Stimulated activated CD4-positive, alpha-beta T cell treated with anti-CD3 and anti-CD28 coated beads, Interleukin-12 subunit alpha, Interleukin-12 subunit beta, amount 100 ng/mL, for 4 hours (primary cell): Measurements from ENCODE around the gene CPN2.

Source experiments
- DNase-seq: peaks from one replicate; pipeline ENCODE4 v3.0.0-alpha.2; 2020

Gene CPN2

GRCh38 chr3:194351080-194351672, at the start of gene CPN2:
Gene CPN2 (minus strand): TSS chr3:194351328. CDS start chr3:194342702, 8,626 bp downstream.
- no peak for DNase-seq

- no peak for DNase-seq
Observed at GRCh38 chr3:194399874-194400411, 48.8 kb upstream of the CPN2 start.

GRCh38 chr3:194399166-194399565, 48.0 kb upstream of the CPN2 start, which contains the start of gene GP5:
Gene GP5 (minus strand): TSS chr3:194399266. CDS start chr3:194398282, 984 bp downstream.
- DNase-seq: no peak

- DNase-seq: peak; percentile 25
Observed at GRCh38 chr3:194397757-194398312, 46.7 kb upstream of the CPN2 start.

GRCh38 chr3:194396859-194397756, 46.0 kb upstream of the CPN2 start:
- peak; percentile 23 for DNase-seq

- DNase-seq: no peak
Observed at GRCh38 chr3:194396539-194396858, 45.4 kb upstream of the CPN2 start.

DNA sequence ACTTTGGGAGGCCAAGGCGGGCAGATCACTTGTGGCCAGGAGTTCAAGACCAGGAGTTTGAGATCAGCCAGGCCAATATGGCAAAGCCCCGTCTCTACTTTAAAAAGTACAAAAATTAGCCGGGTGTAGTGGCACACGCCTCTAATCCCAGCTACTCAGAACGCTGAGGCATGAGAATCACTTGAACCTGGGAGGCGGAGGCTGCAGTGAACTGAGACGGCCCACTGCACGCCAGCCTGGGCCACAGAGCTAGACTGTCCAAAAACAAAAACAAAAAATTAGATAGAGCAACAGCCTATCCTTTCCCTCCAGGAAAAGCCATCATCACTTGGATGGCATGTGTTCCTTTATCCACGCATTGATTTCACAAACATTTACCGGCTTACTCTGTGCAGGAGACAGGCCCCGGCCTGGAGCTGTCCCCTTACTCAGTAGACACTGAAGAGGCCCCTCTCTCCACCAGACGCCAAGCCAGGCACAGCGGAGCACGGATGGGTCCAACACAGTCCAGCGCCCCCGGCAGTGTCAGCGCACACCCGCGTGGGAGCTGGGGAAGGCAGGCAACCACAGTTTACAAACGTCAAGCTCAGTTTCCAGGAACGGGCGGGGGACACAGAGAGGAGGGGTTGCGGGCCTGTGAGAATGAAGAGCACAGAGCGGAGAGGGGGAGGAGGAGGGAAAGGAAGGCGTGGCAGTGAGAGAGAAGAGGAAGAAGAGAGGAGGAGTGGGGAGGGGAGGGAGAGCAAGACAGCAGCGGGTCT, 44.8 kb upstream of the CPN2 start:
- DNase-seq: peak; percentile 40

- DNase-seq: no peak
Observed at GRCh38 chr3:194395212-194395611, 44.1 kb upstream of the CPN2 start.

DNA sequence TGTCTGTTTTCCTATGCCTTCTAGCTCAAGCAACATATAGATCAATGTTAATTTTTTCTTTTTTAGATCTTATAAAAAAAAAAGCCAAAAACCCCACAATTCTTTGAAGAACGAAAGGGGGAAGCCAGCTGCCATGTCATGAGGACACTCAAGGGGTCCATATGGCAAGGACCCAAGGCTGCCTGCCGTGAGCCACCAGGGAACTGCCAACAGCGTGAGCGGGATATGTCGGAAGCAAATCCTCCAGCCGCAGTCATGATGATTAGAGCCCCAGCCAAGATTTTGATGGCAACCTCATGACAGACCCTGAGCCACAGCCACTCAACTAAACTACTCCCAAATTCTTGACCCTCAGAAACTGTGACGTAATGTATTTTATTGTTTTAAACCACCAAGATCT, 41.4 kb upstream of the CPN2 start:
- no peak for DNase-seq

- DNase-seq: no peak
Observed at GRCh38 chr3:194390835-194391234, 39.7 kb upstream of the CPN2 start.

DNA sequence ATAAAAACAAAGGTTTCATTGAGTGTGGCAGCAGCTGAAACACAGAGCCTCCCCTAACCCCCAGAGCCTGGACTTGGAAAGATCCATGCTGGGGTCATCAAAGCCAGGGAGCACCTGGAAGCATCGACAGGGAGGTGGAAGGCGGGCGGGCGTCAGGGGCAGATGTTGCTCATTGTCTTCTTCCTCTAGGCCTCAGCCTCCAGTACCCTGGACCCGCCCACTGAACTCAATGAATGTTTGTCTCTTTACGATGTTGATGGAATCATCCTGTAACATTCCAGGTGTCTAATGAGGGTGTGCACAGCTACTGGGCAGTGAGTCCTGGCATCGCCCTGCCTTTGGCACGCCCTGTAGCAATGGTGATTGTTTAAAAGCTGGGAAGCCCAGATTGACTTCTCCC, 38.1 kb upstream of the CPN2 start:
- no peak for DNase-seq

GRCh38 chr3:194387926-194388418, 36.8 kb upstream of the CPN2 start:
- no peak for DNase-seq

- DNase-seq: no peak
Observed at GRCh38 chr3:194387276-194387675, 36.1 kb upstream of the CPN2 start.

DNA sequence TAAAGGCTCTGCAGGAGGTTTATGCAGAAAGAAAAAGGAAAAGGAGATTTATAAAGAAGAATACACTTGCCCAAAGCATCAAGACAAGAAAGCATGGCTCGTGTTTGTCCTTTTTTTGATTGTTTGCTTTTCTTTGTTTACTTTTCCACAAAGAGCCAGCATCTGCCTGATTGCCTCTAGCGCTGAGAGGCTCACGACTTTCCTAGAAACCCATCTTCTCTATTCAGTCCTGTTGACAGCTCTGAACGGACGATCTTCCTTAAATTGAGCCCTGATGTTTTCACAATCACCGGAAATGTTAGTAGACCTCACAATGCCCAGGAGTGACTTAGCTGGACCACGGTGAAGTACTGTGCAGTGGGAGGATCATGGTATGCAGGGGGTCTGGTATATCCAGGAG, 35.5 kb upstream of the CPN2 start:
- DNase-seq: no peak

DNA sequence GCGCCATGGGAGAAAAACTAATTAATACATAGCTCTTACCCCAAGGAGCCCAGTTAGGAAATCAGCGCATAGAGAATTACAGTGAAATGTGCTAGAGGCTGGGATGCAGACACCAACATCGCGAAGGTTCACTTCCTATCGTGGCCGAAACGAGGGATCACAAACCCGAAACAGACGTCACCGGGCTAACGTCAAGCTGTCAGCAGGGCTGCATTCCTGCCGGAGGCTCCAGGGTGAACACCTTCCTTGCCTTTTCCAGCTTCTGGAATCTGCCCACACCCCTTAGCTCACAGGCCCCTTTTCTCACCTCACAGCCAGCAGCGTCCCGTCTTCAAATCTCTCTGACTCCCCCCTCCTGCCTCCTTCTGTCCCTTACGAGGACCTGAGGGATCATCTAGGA, 34.9 kb upstream of the CPN2 start:
- DNase-seq: no peak

DNA sequence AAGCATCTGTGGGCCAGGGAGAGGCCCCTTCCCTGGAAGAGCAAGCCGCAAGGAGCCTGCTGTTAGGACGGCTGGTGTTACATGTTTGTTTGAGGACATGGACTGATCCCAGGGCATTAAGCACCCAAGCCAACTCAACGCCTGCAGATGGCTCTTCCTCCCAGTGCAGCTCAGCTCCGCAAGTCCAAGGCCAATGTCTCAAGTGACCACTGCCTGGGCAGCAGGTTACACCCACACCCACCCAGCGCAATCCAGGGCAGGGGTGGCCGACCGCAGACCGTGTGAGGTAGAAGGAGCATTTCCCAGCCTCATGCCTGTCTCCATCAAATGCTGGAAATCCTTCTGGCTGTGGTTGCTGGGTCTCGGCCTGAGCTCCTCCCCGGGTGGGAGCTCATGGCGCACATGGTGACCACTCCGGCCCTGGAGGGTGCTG, 33.5 kb upstream of the CPN2 start:
- no peak for DNase-seq

DNA sequence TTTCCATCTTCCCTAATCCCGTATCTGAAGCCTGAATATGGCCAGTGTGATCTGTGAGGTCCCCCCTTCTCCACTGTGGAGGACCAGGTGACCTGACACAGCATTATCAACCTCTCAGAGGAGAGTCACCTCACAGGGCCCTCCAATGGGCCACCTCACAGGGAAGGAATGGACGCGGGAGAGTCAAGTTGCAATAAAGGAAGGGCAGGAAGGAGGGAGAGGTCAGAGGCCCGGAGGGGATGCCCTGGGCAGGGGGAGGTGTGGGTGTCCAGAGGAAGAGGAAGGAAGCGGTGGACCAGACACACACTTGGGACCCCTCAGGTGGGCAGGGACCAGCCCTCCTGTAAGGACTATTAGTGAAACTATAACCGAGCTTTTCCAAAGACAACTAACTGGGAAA, 33.0 kb upstream of the CPN2 start:
- no peak for DNase-seq

- no peak for DNase-seq
Observed at GRCh38 chr3:194383276-194383940, 32.3 kb upstream of the CPN2 start.

GRCh38 chr3:194382892-194383223, 31.7 kb upstream of the CPN2 start:
- DNase-seq: no peak

DNA sequence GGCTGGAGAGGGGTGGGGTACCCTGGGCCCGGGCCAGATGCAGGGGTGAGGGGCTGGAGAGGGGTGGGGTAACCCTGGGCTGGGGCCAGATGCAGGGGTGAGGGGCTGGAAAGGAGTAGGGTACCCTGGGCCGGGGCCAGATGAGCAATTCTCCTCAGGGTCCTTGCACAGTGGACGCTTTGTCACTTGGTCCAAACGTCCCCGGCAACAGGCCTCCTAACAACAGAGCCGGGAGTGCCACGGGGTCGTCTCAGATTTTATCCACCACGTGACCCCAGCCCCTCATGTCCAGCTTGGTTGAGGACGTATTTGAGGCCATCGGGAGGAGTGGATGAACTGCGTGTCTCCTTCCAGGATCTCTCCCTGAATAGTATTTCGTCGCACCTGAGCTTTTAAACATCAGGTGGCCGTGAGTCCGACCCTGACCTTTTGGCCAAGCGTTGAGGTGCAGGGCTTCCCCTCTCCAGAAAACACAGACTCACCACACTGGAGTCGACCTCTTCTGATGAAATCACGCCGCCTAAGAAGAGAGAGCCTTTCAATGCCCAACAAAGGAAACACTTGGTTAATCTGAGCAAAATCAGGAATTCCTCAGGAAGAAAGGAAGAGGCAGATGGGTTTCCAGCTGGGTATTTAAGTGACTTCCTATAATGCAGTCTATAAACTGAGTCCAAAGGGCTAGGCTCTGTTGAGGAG, 31.2 kb upstream of the CPN2 start:
- DNase-seq: no peak

DNA sequence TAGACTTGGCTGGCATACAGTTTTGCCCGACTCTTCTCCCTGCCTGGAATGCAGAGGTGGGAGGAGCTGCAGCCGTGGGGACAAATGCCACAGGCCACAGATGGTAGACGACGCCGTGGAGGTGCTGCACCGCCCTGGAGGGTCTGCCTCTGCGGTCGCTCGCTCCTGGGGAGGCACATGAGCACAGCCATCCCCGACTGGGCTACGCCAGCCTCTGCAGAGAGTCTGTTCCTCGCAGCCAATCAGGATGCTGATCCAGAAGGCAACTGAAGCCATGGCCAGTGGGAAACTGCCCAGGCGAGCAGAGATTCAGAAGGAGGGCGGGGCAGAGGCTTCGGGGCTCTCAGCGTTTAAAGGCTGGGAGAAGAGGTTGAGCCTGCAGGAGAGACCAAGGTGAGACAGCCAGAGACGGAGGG, 30.3 kb upstream of the CPN2 start:
- DNase-seq: no peak

- no peak for DNase-seq
Observed at GRCh38 chr3:194380326-194380725, 29.2 kb upstream of the CPN2 start.
